GM19043 (cell line): ENCODE measurements around the gene ROR2.
"Not testable (repeated sequence)": the region's sequence is repeated elsewhere in the genome, so short reads cannot be mapped to it uniquely, and the experiment has no call there.

Source experiments
- ATAC-seq: cut with Tn5 transposase; IDR thresholded peaks from one replicate; pipeline ENCODE4 v1.9.1; 2021; ENCODE audit warnings: low read depth; ENCODE audit not compliant: unreplicated experiment

Gene ROR2

GRCh38 chr9:91929331-91929730 lies 20.7 kb downstream of the ROR2 start:
- ATAC-seq = no peak

- no peak for ATAC-seq
Observed at GRCh38 chr9:91927922-91928510, 22.0 kb downstream of the ROR2 start.

GRCh38 chr9:91924090-91924489 lies 25.9 kb downstream of the ROR2 start:
- no peak for ATAC-seq

- no peak for ATAC-seq
Observed at GRCh38 chr9:91923145-91923544, 26.9 kb downstream of the ROR2 start.

GRCh38 chr9:91921371-91921770 lies 28.7 kb downstream of the ROR2 start:
- ATAC-seq = no peak

GRCh38 chr9:91920630-91921350 lies 29.2 kb downstream of the ROR2 start:
- no peak for ATAC-seq

- ATAC-seq = no peak
Observed at GRCh38 chr9:91919621-91920020, 30.4 kb downstream of the ROR2 start.

- no peak for ATAC-seq
Observed at GRCh38 chr9:91917436-91917835, 32.6 kb downstream of the ROR2 start.

GRCh38 chr9:91915524-91916263 lies 34.3 kb downstream of the ROR2 start:
- ATAC-seq = no peak

GRCh38 chr9:91914937-91915336 lies 35.1 kb downstream of the ROR2 start:
- no peak for ATAC-seq

- no peak for ATAC-seq
Observed at GRCh38 chr9:91914404-91914803, 35.6 kb downstream of the ROR2 start.

- no peak for ATAC-seq
Observed at GRCh38 chr9:91913986-91914385, 36.0 kb downstream of the ROR2 start.

GRCh38 chr9:91913096-91913495 lies 36.9 kb downstream of the ROR2 start:
- no peak for ATAC-seq

- ATAC-seq = no peak
Observed at GRCh38 chr9:91911657-91912056, 38.4 kb downstream of the ROR2 start.

GRCh38 chr9:91909256-91909655 lies 40.8 kb downstream of the ROR2 start:
- not testable (repeated sequence) for ATAC-seq

GRCh38 chr9:91908746-91909145 lies 41.3 kb downstream of the ROR2 start:
- ATAC-seq = no peak

- no peak for ATAC-seq
Observed at GRCh38 chr9:91908293-91908623, 41.8 kb downstream of the ROR2 start.

- ATAC-seq = no peak
Observed at GRCh38 chr9:91907484-91908292, 42.3 kb downstream of the ROR2 start.

- no peak for ATAC-seq
Observed at GRCh38 chr9:91905991-91906469, 44.0 kb downstream of the ROR2 start.

- no peak for ATAC-seq
Observed at GRCh38 chr9:91905237-91905650, 44.8 kb downstream of the ROR2 start.
